GM10266 (cell line): ENCODE data around the gene PPP1R18.

ENCODE experiments used
- DNase-seq: peaks from one replicate; pipeline ENCODE4 v3.0.0; 2012; ENCODE audit errors: extremely low spot score
- TF ChIP-seq, protein P1 (sequence below): IDR thresholded peaks from 2 replicates; pipeline ENCODE4 v1.5.1; 2012; ENCODE audit warnings: mild to moderate bottlenecking, low read depth; ENCODE audit not compliant: control insufficient read depth, insufficient read depth; ENCODE audit errors: missing control alignments

The PPP1R18 gene

DNA sequence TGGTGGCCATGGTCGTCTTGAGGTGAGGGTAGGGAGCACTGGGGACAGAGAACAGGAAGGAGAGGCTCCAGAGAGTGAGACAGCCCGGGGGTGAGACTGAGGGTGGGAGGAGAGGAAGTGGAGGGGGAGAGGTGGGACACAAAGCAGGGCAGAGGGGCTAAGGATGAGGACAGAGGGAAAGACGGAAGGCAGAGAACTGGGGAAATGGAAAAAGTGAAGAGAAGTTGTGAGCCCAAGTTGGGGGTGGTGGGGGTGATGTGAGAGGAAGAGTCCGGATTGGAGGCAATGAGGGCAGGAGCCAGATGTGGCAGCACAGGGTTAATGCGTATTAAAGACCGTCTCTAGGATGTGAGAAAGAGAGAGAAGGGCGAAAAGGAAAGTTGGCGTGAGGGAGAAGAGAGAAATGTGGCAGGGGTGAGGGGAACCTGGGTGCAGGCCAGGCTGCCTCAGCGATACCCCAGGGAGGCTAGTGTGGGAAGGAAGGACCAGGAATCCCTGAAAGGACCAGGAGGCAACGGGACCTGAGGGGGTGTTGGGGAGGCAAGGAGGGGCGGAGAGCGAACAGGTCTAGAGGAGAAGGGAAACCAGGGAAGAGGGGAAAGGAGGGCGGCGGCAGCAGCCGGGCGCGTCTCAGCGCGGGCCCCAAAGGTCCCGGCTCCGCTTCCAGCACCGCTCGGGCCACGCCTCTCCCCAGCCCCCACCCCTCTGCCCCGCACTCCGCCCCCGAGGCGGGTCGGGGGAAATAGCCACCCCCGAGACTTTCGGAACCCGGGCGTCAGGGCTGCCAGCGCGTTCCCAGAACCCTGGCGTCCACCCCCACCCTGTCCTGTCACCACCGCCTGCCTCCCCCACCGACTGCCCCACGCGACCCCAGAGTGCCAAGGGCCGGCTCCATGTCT lies at the start of gene PPP1R18:
TSS of gene PPP1R18 (minus strand) at position 637 of the 899 bp plus-strand sequence. CDS start at position 10, 627 bp downstream.
- TF ChIP-seq, protein P1, sequence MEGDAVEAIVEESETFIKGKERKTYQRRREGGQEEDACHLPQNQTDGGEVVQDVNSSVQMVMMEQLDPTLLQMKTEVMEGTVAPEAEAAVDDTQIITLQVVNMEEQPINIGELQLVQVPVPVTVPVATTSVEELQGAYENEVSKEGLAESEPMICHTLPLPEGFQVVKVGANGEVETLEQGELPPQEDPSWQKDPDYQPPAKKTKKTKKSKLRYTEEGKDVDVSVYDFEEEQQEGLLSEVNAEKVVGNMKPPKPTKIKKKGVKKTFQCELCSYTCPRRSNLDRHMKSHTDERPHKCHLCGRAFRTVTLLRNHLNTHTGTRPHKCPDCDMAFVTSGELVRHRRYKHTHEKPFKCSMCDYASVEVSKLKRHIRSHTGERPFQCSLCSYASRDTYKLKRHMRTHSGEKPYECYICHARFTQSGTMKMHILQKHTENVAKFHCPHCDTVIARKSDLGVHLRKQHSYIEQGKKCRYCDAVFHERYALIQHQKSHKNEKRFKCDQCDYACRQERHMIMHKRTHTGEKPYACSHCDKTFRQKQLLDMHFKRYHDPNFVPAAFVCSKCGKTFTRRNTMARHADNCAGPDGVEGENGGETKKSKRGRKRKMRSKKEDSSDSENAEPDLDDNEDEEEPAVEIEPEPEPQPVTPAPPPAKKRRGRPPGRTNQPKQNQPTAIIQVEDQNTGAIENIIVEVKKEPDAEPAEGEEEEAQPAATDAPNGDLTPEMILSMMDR, result no peak
- DNase-seq, result peak; percentile 74

- peak; percentile 34 for DNase-seq
- TF ChIP-seq, protein P1, result no peak
Measured at GRCh38 chr6:30735668-30736314, 49.3 kb upstream of the PPP1R18 start.

GRCh38 chr6:30732237-30732943 lies 45.9 kb upstream of the PPP1R18 start:
- TF ChIP-seq, protein P1, result no peak
- no peak for DNase-seq

GRCh38 chr6:30730601-30731435 lies 44.4 kb upstream of the PPP1R18 start:
- TF ChIP-seq, protein P1, result peak; percentile 90
- DNase-seq, result peak; percentile 77

GRCh38 chr6:30727920-30728553 lies 41.6 kb upstream of the PPP1R18 start:
- TF ChIP-seq, protein P1, result no peak
- DNase-seq, result no peak
